Effector memory CD4-positive, alpha-beta T cell (primary cell): ENCODE data around the gene TMEM201.

Source experiments
- DNase-seq, 3 donors: peaks; one replicate each; pipeline ENCODE4 v3.0.0-alpha.2; 2020
- H3K27ac ChIP-seq: 2 replicates; pipeline ENCODE4 v1.7.0; 2013; ENCODE audit warnings: mild to moderate bottlenecking, low read length, moderate library complexity; ENCODE audit not compliant: insufficient read depth, poor library complexity, severe bottlenecking
- H3K27me3 ChIP-seq: replicated peaks from 2 replicates; pipeline ENCODE4 v1.7.0; 2013; ENCODE audit warnings: mild to moderate bottlenecking, low read length; ENCODE audit not compliant: insufficient read depth, control insufficient read depth, poor library complexity, severe bottlenecking
- H3K36me3 ChIP-seq: 2 replicates; pipeline ENCODE4 v1.7.0; 2013; ENCODE audit warnings: mild to moderate bottlenecking, low read length, moderate library complexity; ENCODE audit not compliant: control insufficient read depth, insufficient read depth
- H3K4me1 ChIP-seq: 2 replicates; pipeline ENCODE4 v1.7.0; 2013; ENCODE audit warnings: low read length, mild to moderate bottlenecking; ENCODE audit not compliant: control insufficient read depth, insufficient read depth, poor library complexity, severe bottlenecking
- H3K4me3 ChIP-seq: 2 replicates; pipeline ENCODE4 v1.7.0; 2013; ENCODE audit warnings: low read length, low read depth, mild to moderate bottlenecking; ENCODE audit not compliant: insufficient read depth, poor library complexity, severe bottlenecking
- H3K9me3 ChIP-seq: 2 replicates; pipeline ENCODE4 v1.7.0; 2013; ENCODE audit warnings: mild to moderate bottlenecking, low read length, moderate library complexity; ENCODE audit not compliant: control insufficient read depth

Gene TMEM201

GRCh38 chr1:9576903-9577302, 11.8 kb upstream of the TMEM201 start:
- no peak for DNase-seq
- H3K9me3 ChIP-seq = no peaks in the 10 kb centered on the region
- H3K27ac ChIP-seq = no peak overlapping the region
- H3K4me1 ChIP-seq = no peaks in the 10 kb centered on the region
- H3K36me3 ChIP-seq = no peaks in the 10 kb centered on the region
- H3K4me3 ChIP-seq = no peak overlapping the region
- no peaks in the 10 kb centered on the region for H3K27me3 ChIP-seq

GRCh38 chr1:9577423-9577822, 11.3 kb upstream of the TMEM201 start:
- no peaks in the 10 kb centered on the region for H3K27me3 ChIP-seq
- no peaks in the 10 kb centered on the region for H3K9me3 ChIP-seq
- no peak overlapping the region for H3K27ac ChIP-seq
- H3K4me1 ChIP-seq = no peaks in the 10 kb centered on the region
- H3K36me3 ChIP-seq = no peaks in the 10 kb centered on the region
- DNase-seq = no peak
- H3K4me3 ChIP-seq = no peak overlapping the region

GRCh38 chr1:9580942-9581341, 7.8 kb upstream of the TMEM201 start:
- H3K9me3 ChIP-seq = no peaks in the 10 kb centered on the region
- H3K27ac ChIP-seq = no peak overlapping the region
- no peaks in the 10 kb centered on the region for H3K27me3 ChIP-seq
- DNase-seq = no peak
- no peaks in the 10 kb centered on the region for H3K4me1 ChIP-seq
- no peaks in the 10 kb centered on the region for H3K36me3 ChIP-seq
- no peak overlapping the region for H3K4me3 ChIP-seq

- Histone ChIP-seq H3K4me3 (no peak overlapping the region), H3K9me3 (no peaks in the 10 kb centered on the region), H3K36me3 (no peaks in the 10 kb centered on the region), H3K27me3 (no peaks in the 10 kb centered on the region), H3K4me1 (peaks cover 14% of the 10 kb centered on the region), H3K27ac (no peak overlapping the region)
- no peak for DNase-seq
These were observed 2.5 kb upstream of the TMEM201 start for GRCh38 chr1:9586147-9586766.

DNA sequence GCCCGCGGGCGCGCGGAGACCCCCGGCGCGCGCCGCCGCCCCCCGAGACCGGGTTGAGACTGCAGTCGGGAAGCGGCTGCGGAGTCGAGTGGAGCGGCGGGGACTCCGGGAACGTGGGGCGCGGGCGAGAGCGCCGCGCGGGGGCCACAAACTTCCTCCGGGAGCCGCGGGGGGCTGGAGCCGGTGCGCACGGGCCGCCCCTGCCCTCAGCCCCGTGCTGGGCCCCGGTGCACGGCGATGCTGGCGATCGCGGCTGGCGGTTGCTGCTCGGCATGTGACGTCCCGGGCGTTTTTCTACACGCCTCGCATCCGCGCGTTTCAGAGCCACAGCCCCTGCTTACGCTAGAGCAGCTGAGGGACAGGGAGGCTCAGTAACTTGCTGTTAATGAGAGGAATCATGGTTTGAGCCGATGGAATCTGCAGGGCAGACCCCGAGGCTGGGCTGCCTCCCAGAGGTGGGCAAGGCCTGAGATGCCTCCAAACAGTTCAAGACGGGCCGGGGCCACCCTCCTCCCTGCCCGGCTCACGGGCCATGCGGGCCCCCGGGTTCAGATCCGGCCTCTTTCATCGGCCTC, 520 bp downstream of the TMEM201 start:
- Histone ChIP-seq H3K36me3 (no peaks in the 10 kb centered on the region), H3K9me3 (no peaks in the 10 kb centered on the region), H3K27me3 (no peaks in the 10 kb centered on the region), H3K27ac (peak overlapping the region; percentile 15), H3K4me1 (peaks cover 23% of the 10 kb centered on the region), H3K4me3 (peak overlapping the region; percentile 66)
- peak; percentile 12 to 21 (median 14) for DNase-seq

- Histone ChIP-seq H3K27me3 (no peaks in the 10 kb centered on the region), H3K4me1 (peaks cover 23% of the 10 kb centered on the region), H3K27ac (peak overlapping the region; percentile 15), H3K4me3 (peak overlapping the region; percentile 66), H3K36me3 (no peaks in the 10 kb centered on the region), H3K9me3 (no peaks in the 10 kb centered on the region)
- DNase-seq = no peak
These were observed 1.0 kb downstream of the TMEM201 start for GRCh38 chr1:9589719-9590157.

DNA sequence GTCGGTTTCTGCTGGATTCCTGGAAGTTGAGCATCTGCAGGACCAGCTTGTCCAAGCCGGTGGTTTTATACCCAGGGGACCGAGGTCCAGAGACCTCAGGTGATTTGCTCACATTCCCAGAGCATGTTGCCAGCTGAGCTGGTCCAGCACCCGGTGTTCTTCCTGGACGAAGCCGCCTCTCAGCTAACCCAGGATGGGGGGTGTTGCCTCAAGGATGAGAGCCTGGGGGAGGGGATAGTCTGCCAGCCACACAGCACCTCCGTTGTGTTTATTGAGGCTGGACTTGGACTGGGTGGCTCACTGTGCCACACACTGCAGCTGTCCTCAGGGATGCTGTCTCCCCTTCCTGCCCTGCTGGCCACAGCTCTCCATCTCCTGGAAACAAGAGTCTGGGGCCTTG, 1.5 kb downstream of the TMEM201 start:
- Histone ChIP-seq H3K27ac (no peak overlapping the region), H3K4me3 (no peak overlapping the region), H3K4me1 (peaks cover 23% of the 10 kb centered on the region)

GRCh38 chr1:9590945-9591668, 2.4 kb downstream of the TMEM201 start:
- no peaks in the 10 kb centered on the region for H3K36me3 ChIP-seq
- no peak overlapping the region for H3K27ac ChIP-seq
- H3K9me3 ChIP-seq = no peaks in the 10 kb centered on the region
- H3K27me3 ChIP-seq = no peaks in the 10 kb centered on the region
- H3K4me3 ChIP-seq = no peak overlapping the region
- H3K4me1 ChIP-seq = peaks cover 23% of the 10 kb centered on the region
- no peak for DNase-seq

More for the DNA sequence above, 1.5 kb downstream of the TMEM201 start:
- DNase-seq = no peak
- Histone ChIP-seq H3K9me3 (no peaks in the 10 kb centered on the region), H3K27me3 (no peaks in the 10 kb centered on the region), H3K36me3 (no peaks in the 10 kb centered on the region)

DNA sequence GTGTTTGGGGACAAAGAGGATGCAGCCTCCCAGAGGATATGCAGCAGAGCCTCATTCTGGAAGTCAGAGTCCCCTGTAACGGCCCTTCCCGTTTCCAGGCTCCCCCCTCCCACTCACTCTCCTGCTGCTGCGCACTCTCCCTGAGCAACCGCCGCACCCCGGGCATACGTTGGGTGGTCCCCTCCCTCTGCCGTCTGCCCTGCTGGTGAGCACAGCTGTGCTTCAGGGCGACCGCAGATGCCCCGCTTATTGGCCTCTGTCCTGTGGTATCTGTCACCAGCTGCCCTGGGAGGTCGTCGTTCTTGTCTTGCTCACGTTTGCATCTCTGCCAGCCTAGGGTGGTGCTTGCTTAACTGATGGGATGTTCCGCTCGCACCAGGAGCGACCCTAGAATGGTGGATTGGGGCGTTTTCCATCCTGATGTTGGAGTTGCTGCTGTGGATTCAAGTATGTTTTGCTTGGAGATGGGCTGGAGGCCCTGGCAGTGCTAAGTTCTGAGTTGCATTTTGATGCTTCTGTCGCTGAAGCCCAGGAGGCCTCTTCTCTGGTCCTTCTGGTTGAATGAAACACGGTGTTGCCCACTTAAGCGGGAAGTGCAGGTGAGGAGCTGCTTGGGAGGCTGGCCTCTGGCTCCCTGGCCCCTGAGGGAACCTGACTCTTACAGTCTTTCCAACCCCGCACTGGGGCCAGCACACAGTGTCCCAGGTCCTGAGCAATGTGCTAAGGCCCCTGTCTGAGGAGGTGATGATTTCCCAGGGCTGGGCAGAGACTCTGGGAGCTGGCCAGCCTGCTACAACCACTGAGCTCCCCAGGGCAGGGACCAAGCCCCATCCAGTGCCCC, 3.2 kb downstream of the TMEM201 start:
- H3K27me3 ChIP-seq = no peaks in the 10 kb centered on the region
- no peak overlapping the region for H3K4me3 ChIP-seq
- no peaks in the 10 kb centered on the region for H3K9me3 ChIP-seq
- H3K36me3 ChIP-seq = no peaks in the 10 kb centered on the region
- no peak overlapping the region for H3K27ac ChIP-seq
- peaks cover 23% of the 10 kb centered on the region for H3K4me1 ChIP-seq
- no peak for DNase-seq
